ENCODE data around the gene GNA12.

Gene GNA12

DNA sequence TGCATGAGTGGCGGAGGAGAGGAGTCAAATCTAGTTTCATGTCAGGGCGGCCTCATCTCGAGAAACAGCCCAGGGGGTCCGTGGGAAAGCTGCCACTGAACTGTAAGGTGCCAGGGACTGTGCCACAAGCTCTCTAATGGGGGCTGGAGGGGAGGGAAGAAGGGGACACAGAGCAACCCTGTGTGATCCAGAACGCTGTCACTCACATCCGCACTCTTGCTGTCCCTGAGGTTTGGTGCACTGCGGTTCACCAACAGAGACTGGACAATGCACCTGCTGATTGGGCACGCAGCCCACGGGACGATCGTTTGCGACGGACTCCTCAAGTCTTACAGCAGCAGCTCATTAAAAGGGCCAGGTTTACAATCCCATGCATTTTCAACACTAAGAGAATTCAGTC is 108.4 kb downstream of the GNA12 start:
- TF ChIP-seq POLR2AphosphoS5 (IDR thresholded peaks at IDR 0.05; ENCODE audit: low read depth): no peak
- TF ChIP-seq, protein P1, sequence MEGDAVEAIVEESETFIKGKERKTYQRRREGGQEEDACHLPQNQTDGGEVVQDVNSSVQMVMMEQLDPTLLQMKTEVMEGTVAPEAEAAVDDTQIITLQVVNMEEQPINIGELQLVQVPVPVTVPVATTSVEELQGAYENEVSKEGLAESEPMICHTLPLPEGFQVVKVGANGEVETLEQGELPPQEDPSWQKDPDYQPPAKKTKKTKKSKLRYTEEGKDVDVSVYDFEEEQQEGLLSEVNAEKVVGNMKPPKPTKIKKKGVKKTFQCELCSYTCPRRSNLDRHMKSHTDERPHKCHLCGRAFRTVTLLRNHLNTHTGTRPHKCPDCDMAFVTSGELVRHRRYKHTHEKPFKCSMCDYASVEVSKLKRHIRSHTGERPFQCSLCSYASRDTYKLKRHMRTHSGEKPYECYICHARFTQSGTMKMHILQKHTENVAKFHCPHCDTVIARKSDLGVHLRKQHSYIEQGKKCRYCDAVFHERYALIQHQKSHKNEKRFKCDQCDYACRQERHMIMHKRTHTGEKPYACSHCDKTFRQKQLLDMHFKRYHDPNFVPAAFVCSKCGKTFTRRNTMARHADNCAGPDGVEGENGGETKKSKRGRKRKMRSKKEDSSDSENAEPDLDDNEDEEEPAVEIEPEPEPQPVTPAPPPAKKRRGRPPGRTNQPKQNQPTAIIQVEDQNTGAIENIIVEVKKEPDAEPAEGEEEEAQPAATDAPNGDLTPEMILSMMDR (IDR thresholded peaks at IDR 0.05; ENCODE audit: insufficient read depth, low read length): no peak
- no peak for TF ChIP-seq SPI1 (IDR thresholded peaks at IDR 0.05; ENCODE audit: borderline replicate concordance, low read depth)
- no peak for TF ChIP-seq GABPA (IDR thresholded peaks at IDR 0.05; ENCODE audit: low read depth)
- TF ChIP-seq, protein P2, sequence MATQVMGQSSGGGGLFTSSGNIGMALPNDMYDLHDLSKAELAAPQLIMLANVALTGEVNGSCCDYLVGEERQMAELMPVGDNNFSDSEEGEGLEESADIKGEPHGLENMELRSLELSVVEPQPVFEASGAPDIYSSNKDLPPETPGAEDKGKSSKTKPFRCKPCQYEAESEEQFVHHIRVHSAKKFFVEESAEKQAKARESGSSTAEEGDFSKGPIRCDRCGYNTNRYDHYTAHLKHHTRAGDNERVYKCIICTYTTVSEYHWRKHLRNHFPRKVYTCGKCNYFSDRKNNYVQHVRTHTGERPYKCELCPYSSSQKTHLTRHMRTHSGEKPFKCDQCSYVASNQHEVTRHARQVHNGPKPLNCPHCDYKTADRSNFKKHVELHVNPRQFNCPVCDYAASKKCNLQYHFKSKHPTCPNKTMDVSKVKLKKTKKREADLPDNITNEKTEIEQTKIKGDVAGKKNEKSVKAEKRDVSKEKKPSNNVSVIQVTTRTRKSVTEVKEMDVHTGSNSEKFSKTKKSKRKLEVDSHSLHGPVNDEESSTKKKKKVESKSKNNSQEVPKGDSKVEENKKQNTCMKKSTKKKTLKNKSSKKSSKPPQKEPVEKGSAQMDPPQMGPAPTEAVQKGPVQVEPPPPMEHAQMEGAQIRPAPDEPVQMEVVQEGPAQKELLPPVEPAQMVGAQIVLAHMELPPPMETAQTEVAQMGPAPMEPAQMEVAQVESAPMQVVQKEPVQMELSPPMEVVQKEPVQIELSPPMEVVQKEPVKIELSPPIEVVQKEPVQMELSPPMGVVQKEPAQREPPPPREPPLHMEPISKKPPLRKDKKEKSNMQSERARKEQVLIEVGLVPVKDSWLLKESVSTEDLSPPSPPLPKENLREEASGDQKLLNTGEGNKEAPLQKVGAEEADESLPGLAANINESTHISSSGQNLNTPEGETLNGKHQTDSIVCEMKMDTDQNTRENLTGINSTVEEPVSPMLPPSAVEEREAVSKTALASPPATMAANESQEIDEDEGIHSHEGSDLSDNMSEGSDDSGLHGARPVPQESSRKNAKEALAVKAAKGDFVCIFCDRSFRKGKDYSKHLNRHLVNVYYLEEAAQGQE (IDR thresholded peaks at IDR 0.05; ENCODE audit: insufficient replicate concordance, low read depth): no peak
- H3K27ac ChIP-seq (replicated peaks): peak overlapping the region; percentile 93
- DNase-seq (ENCODE audit: low read depth in 1 of 2, low spot score in 1 of 2): no peak
- H3K27me3 ChIP-seq (ENCODE audit: insufficient read depth, poor library complexity, severe bottlenecking): no peaks in the 10 kb centered on the region
- no peak overlapping the region for H3K4me3 ChIP-seq (replicated peaks; ENCODE audit: insufficient read depth, low read length)

DNA sequence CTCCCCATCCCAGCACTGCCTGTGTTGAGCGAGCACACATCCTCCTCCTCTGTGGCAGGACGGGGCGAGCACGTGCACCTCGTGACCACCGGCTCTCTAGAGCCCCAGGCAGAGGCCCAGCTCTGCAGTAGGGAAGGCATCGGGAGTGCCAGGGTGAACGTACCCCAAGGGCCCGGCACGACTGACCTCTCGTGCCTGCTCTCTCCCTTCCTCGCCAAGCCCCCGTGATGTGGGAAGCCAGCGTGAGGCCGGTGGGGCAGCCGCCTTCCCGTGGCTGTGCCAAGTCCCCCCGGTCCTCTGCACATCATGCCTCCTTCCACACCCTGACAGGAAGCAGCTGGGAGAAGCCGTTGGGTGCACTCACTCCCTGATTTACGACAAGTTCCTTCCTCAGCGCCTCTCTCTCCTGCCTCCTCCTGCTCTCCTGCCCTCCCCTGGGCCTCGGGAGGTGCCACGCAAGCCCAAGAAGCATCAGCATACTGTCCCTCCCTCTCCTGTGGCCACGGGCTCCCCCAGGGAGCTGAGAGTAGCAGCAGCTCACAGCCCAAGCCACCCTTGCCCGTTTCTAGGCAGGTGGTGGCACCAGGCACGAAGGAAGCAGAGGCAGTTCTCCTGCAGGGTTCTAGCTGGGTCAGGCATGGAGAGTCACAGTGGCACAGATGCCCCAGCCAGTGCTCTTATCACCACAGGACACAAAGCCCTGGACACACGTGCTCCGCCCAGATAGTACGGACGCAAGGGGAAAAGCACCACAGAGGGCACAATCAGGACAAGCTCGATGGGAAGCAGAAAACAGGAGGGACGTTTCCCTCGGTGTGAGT is 109.1 kb downstream of the GNA12 start:
- Histone ChIP-seq H3K27me3 (ENCODE audit: insufficient read depth, poor library complexity, severe bottlenecking) (no peaks in the 10 kb centered on the region), H3K4me3 (replicated peaks; ENCODE audit: insufficient read depth, low read length) (no peak overlapping the region; the same call in 1 of the 2 replicates), H3K27ac (replicated peaks) (peak overlapping the region; percentile 93)
- DNase-seq (ENCODE audit: low read depth in 1 of 2, low spot score in 1 of 2): peak; percentile 90 to 99
- TF ChIP-seq GABPA (IDR thresholded peaks at IDR 0.05; ENCODE audit: low read depth): peak; percentile 67; the same call in 1 of the 2 replicates
- TF ChIP-seq SPI1 (IDR thresholded peaks at IDR 0.05; ENCODE audit: borderline replicate concordance, low read depth): peak; percentile 35; the same call in 1 of the 2 replicates
- TF ChIP-seq, protein P1 (IDR thresholded peaks at IDR 0.05; ENCODE audit: insufficient read depth, low read length): no peak
- TF ChIP-seq POLR2AphosphoS5 (IDR thresholded peaks at IDR 0.05; ENCODE audit: low read depth): peak; percentile 97
- TF ChIP-seq, protein P2 (IDR thresholded peaks at IDR 0.05; ENCODE audit: insufficient replicate concordance, low read depth): no peak

DNA sequence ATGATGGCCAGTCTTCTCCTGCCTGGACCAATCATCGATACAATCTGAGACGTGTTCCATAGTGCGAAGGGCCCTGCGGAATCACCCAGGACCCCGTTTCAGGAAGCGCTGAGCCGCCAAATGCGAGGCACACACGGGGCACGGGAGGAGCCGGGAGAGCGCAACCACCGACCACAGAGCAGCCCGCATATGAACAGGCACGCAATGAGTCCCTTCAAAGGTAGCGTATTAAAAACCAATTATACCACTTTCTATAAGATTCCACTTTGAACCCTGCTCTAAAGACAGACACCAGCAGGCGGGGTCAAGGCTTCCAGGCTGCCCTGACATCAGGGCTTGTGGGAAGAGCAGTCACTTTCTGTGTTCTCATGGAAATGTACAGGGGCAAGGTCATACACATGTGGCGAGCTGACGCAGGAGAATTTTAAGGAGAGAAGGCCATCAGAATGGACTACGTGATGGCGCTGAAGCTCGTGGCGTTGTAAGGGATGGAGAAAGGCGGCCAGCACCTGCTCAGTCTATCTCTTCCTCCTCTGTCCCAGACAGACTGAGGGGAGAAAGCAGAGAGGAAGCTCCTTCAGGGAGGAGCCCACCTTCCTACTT is 109.9 kb downstream of the GNA12 start:
- Histone ChIP-seq H3K4me3 (replicated peaks; ENCODE audit: insufficient read depth, low read length) (no peak overlapping the region; the same call in 1 of the 2 replicates), H3K27me3 (ENCODE audit: insufficient read depth, poor library complexity, severe bottlenecking) (no peaks in the 10 kb centered on the region), H3K27ac (replicated peaks) (peak overlapping the region; percentile 93)
- TF ChIP-seq SPI1 (IDR thresholded peaks at IDR 0.05; ENCODE audit: borderline replicate concordance, low read depth): peak; percentile 19; the same call in 1 of the 2 replicates
- no peak for TF ChIP-seq GABPA (IDR thresholded peaks at IDR 0.05; ENCODE audit: low read depth)
- TF ChIP-seq, protein P2 (IDR thresholded peaks at IDR 0.05; ENCODE audit: insufficient replicate concordance, low read depth): no peak
- TF ChIP-seq, protein P1 (IDR thresholded peaks at IDR 0.05; ENCODE audit: insufficient read depth, low read length): no peak
- peak in 1 of 2 experiments; percentile 76 for DNase-seq (ENCODE audit: low read depth in 1 of 2, low spot score in 1 of 2)

Data from HL-60 (cell line).